Measurements from ENCODE around the gene VPS36. TPM values are rescaled to one million over a fixed set of nuclear protein-coding genes. Genes with fewer than 3 reads are reported as not detected.
A peak's percentile ranks its signal among the peaks of the same experiment; 100 is the strongest.

The VPS36 gene
- total and polyA plus RNA-seq, 9 of the 15 experiments (the other 6 are each of a cell fraction or from before 2014, with no cell fraction given), result 8.4 to 30.6 (median 23.7) TPM

DNA sequence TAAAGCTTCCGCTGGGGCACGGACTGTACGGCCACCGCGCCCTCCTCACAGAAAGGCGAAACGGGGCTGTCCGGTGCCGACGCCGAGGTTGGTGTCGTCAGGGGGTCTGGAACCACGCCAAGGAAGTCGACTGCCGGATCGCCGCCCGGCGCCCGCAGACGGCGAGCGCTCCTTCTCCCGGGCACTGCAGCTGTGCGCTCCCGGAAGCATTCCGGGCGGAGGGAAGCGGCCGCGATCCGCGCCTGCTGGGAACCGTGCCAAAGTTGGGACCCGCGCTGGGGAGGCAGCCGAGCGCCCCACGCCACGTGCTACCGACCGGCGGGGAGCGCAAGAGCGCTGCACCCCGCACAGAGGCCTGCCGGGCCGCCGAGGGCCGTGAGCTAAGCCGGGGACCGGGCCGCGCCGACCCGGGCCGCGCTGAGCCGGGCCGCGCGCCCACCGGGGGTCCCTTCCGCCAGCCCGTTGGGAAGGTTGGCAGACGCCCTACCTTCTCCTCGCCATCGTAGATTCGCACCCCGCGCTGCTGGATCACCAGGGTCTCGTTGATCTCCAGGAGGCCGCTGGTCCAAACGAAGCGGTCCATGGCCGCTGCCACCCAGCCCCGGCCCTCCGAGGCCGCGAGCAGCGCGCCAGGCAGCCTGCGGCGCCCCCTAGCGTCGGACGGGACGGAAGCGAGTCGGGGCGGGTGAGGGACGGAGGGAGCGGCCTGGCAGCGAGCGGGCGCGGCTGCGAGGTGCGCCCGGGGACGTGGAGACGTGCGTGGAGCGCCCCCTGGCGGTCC is at the start of gene VPS36 (continued):
- TF ChIP-seq, protein P1, sequence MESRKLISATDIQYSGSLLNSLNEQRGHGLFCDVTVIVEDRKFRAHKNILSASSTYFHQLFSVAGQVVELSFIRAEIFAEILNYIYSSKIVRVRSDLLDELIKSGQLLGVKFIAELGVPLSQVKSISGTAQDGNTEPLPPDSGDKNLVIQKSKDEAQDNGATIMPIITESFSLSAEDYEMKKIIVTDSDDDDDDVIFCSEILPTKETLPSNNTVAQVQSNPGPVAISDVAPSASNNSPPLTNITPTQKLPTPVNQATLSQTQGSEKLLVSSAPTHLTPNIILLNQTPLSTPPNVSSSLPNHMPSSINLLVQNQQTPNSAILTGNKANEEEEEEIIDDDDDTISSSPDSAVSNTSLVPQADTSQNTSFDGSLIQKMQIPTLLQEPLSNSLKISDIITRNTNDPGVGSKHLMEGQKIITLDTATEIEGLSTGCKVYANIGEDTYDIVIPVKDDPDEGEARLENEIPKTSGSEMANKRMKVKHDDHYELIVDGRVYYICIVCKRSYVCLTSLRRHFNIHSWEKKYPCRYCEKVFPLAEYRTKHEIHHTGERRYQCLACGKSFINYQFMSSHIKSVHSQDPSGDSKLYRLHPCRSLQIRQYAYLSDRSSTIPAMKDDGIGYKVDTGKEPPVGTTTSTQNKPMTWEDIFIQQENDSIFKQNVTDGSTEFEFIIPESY (CRISPR knock-in tag; IDR thresholded peaks at IDR 0.05), result peak; percentile 79
- TF ChIP-seq NRF1 (conservative IDR thresholded peaks at IDR 0.05 in 1 of 2, IDR thresholded peaks at IDR 0.05 in 1 of 2) (0 out of 4 replicates have a peak, but pooled peaks of 1 of the 2 experiments have one; percentile 9), JUND (IDR thresholded peaks at IDR 0.05; ENCODE audit: borderline replicate concordance, low read depth, low read length) (peak; percentile 50), JUND (tag; IDR thresholded peaks at IDR 0.05; ENCODE audit: borderline replicate concordance, low read depth, low read length) (no peak; the same call in 2 of the 3 replicates), ZNF354B (CRISPR knock-in tag; IDR thresholded peaks at IDR 0.05) (no peak), ZNF311 (CRISPR knock-in tag; IDR thresholded peaks at IDR 0.05) (no peak), CHD4 (IDR thresholded peaks at IDR 0.05; ENCODE audit: insufficient read depth, insufficient replicate concordance, low read depth, low read length, poor library complexity, severe bottlenecking) (no peak), ZNF140 (CRISPR knock-in tag; IDR thresholded peaks at IDR 0.05) (no peak), ZC3H8 (IDR thresholded peaks at IDR 0.05) (no peak), BRD4 (IDR thresholded peaks at IDR 0.05) (no peak), SMAD1 (IDR thresholded peaks at IDR 0.05; ENCODE audit: low read depth, low read length, partially characterized antibody) (no peak), PHF8 (IDR thresholded peaks at IDR 0.05; ENCODE audit: borderline replicate concordance, low read length) (peak; percentile 92), ZNF589 (CRISPR knock-in tag; IDR thresholded peaks at IDR 0.05; ENCODE audit: low read depth) (peak; percentile 72; the same call in 1 of the 2 replicates), BMI1 (IDR thresholded peaks at IDR 0.05; ENCODE audit: low read length) (no peak), HLTF (IDR thresholded peaks at IDR 0.05) (no peak), MEIS2 (IDR thresholded peaks at IDR 0.05; ENCODE audit: partially characterized antibody) (peak; percentile 23)
- TF ChIP-seq, protein P2, sequence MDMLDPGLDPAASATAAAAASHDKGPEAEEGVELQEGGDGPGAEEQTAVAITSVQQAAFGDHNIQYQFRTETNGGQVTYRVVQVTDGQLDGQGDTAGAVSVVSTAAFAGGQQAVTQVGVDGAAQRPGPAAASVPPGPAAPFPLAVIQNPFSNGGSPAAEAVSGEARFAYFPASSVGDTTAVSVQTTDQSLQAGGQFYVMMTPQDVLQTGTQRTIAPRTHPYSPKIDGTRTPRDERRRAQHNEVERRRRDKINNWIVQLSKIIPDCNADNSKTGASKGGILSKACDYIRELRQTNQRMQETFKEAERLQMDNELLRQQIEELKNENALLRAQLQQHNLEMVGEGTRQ (CRISPR knock-in tag; IDR thresholded peaks at IDR 0.05), result no peak
- TF ChIP-seq, protein P3, sequence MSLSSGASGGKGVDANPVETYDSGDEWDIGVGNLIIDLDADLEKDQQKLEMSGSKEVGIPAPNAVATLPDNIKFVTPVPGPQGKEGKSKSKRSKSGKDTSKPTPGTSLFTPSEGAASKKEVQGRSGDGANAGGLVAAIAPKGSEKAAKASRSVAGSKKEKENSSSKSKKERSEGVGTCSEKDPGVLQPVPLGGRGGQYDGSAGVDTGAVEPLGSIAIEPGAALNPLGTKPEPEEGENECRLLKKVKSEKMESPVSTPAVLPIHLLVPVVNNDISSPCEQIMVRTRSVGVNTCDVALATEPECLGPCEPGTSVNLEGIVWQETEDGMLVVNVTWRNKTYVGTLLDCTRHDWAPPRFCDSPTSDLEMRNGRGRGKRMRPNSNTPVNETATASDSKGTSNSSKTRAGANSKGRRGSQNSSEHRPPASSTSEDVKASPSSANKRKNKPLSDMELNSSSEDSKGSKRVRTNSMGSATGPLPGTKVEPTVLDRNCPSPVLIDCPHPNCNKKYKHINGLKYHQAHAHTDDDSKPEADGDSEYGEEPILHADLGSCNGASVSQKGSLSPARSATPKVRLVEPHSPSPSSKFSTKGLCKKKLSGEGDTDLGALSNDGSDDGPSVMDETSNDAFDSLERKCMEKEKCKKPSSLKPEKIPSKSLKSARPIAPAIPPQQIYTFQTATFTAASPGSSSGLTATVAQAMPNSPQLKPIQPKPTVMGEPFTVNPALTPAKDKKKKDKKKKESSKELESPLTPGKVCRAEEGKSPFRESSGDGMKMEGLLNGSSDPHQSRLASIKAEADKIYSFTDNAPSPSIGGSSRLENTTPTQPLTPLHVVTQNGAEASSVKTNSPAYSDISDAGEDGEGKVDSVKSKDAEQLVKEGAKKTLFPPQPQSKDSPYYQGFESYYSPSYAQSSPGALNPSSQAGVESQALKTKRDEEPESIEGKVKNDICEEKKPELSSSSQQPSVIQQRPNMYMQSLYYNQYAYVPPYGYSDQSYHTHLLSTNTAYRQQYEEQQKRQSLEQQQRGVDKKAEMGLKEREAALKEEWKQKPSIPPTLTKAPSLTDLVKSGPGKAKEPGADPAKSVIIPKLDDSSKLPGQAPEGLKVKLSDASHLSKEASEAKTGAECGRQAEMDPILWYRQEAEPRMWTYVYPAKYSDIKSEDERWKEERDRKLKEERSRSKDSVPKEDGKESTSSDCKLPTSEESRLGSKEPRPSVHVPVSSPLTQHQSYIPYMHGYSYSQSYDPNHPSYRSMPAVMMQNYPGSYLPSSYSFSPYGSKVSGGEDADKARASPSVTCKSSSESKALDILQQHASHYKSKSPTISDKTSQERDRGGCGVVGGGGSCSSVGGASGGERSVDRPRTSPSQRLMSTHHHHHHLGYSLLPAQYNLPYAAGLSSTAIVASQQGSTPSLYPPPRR (CRISPR knock-in tag; IDR thresholded peaks at IDR 0.05; ENCODE audit: borderline replicate concordance), result no peak
- TF ChIP-seq, protein P4, sequence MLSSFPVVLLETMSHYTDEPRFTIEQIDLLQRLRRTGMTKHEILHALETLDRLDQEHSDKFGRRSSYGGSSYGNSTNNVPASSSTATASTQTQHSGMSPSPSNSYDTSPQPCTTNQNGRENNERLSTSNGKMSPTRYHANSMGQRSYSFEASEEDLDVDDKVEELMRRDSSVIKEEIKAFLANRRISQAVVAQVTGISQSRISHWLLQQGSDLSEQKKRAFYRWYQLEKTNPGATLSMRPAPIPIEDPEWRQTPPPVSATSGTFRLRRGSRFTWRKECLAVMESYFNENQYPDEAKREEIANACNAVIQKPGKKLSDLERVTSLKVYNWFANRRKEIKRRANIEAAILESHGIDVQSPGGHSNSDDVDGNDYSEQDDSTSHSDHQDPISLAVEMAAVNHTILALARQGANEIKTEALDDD (IDR thresholded peaks at IDR 0.05), result no peak
